ENCODE results near the gene DAAM1.

DNA sequence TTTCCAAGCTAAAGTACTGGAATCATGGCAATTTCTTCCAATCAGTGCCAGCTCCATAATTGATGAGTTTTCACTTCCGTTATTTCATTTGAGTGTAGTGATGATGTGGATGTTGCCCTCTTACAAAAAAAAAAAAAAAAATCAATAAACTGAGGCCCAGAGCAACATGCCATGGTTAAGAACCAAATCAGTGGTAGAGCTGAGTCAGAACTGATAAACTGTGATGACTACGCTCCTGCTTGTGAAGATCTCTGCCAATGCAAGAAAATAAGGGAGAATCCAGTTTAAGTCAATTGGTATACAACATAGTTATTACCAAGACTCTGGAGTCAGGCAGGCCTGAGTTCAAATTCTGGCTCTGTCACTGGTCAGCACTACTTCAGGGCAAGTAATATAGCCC lies 174.0 kb downstream of the DAAM1 start:
- TF ChIP-seq, protein P1, sequence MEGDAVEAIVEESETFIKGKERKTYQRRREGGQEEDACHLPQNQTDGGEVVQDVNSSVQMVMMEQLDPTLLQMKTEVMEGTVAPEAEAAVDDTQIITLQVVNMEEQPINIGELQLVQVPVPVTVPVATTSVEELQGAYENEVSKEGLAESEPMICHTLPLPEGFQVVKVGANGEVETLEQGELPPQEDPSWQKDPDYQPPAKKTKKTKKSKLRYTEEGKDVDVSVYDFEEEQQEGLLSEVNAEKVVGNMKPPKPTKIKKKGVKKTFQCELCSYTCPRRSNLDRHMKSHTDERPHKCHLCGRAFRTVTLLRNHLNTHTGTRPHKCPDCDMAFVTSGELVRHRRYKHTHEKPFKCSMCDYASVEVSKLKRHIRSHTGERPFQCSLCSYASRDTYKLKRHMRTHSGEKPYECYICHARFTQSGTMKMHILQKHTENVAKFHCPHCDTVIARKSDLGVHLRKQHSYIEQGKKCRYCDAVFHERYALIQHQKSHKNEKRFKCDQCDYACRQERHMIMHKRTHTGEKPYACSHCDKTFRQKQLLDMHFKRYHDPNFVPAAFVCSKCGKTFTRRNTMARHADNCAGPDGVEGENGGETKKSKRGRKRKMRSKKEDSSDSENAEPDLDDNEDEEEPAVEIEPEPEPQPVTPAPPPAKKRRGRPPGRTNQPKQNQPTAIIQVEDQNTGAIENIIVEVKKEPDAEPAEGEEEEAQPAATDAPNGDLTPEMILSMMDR (IDR thresholded peaks at IDR 0.05), result no peak
- no peak for TF ChIP-seq POLR2A (IDR thresholded peaks at IDR 0.05)

All from uterus (tissue), 2 donors.